Mesothelial cell of epicardium (in vitro differentiated cells): ENCODE results near the gene HSPB9. TPM values are rescaled to one million over a fixed set of nuclear protein-coding genes. Genes with fewer than 3 reads are reported as not detected.

Experiments
- DNase-seq, 2 experiments: peaks; one replicate each; pipeline ENCODE4 v3.0.0; 2021; ENCODE audit warnings: low spot score in 2 of 2; ENCODE audit not compliant: unreplicated experiment in 2 of 2
- H3K27ac Mint-ChIP-seq: 2 replicates; pipeline ENCODE4 v1.8.0; 2021; ENCODE audit warnings: mixed read lengths
- H3K27me3 Mint-ChIP-seq: 2 replicates; pipeline ENCODE4 v1.8.0; 2021; ENCODE audit warnings: low read depth, mixed read lengths
- H3K36me3 Mint-ChIP-seq: 2 replicates; pipeline ENCODE4 v1.8.0; 2021; ENCODE audit warnings: mixed read lengths
- H3K4me1 Mint-ChIP-seq: 2 replicates; pipeline ENCODE4 v1.8.0; 2021; ENCODE audit warnings: mixed read lengths
- H3K4me3 Mint-ChIP-seq: 2 replicates; pipeline ENCODE4 v1.8.0; 2021; ENCODE audit warnings: mild to moderate bottlenecking, moderate library complexity, mixed read lengths
- H3K9me3 Mint-ChIP-seq: 2 replicates; pipeline ENCODE4 v1.8.0; 2021; ENCODE audit warnings: mixed read lengths
- CTCF ChIP-seq: fragments of 200-600 bp; sonication (generic); IDR thresholded peaks from one replicate; pipeline ENCODE4 v1.5.0; 2021; ENCODE audit warnings: antibody characterized with exemption; ENCODE audit not compliant: unreplicated experiment
- total RNA-seq: library from RNA; stranded (reverse); gene quantifications from 3 replicates; pipeline ENCODE4 v1.2.1, GENCODE V29; 2021

Gene HSPB9
- total RNA-seq, 1 donor from 2014 or later, result not detected

DNA sequence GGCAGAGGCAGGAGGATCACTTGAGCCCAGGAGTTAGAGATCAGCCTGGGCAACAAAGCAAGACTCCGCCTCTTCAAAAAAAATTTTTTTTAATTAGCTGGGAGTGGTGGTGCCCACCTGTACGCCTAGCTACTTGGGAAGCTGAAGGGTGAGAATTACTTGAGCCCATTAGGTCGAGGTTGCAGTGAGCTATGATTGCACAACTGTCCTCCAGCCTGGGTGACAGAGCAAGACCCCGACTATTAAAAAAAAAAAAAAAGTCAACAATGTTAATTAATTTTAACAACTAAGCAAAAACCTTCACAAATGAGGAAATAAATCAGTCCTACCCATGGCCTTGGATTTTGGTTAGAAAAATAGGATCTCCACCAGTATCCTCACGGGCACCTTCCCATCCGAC lies 15.5 kb upstream of the HSPB9 start:
- no peak overlapping the region for H3K27ac Mint-ChIP-seq
- TF ChIP-seq CTCF, result no peak
- H3K27me3 Mint-ChIP-seq, result peaks cover 34% of the 10 kb centered on the region
- H3K4me3 Mint-ChIP-seq, result peak overlapping the region; percentile 44
- H3K4me1 Mint-ChIP-seq, result peaks cover 5% of the 10 kb centered on the region
- H3K36me3 Mint-ChIP-seq, result no peaks in the 10 kb centered on the region
- no peaks in the 10 kb centered on the region for H3K9me3 Mint-ChIP-seq
- no peak for DNase-seq

GRCh38 chr17:42107597-42108576 lies 14.7 kb upstream of the HSPB9 start:
- no peak overlapping the region for H3K27ac Mint-ChIP-seq
- peak; percentile 82 to 89 for DNase-seq
- H3K36me3 Mint-ChIP-seq, result no peaks in the 10 kb centered on the region
- H3K4me3 Mint-ChIP-seq, result peak overlapping the region; percentile 44
- TF ChIP-seq CTCF, result no peak
- H3K9me3 Mint-ChIP-seq, result no peaks in the 10 kb centered on the region
- peaks cover 31% of the 10 kb centered on the region for H3K27me3 Mint-ChIP-seq
- H3K4me1 Mint-ChIP-seq, result peaks cover 9% of the 10 kb centered on the region

- peaks cover 10% of the 10 kb centered on the region for H3K4me1 Mint-ChIP-seq
- H3K27ac Mint-ChIP-seq, result no peak overlapping the region
- peaks cover 2% of the 10 kb centered on the region for H3K36me3 Mint-ChIP-seq
- no peak overlapping the region for H3K4me3 Mint-ChIP-seq
- H3K9me3 Mint-ChIP-seq, result no peaks in the 10 kb centered on the region
- DNase-seq, result no peak
- peaks cover 31% of the 10 kb centered on the region for H3K27me3 Mint-ChIP-seq
- TF ChIP-seq CTCF, result no peak
Observed at GRCh38 chr17:42109086-42109485, 13.5 kb upstream of the HSPB9 start.

- H3K9me3 Mint-ChIP-seq, result no peaks in the 10 kb centered on the region
- peaks cover 2% of the 10 kb centered on the region for H3K36me3 Mint-ChIP-seq
- H3K4me3 Mint-ChIP-seq, result no peak overlapping the region
- DNase-seq, result no peak
- peaks cover 24% of the 10 kb centered on the region for H3K27me3 Mint-ChIP-seq
- TF ChIP-seq CTCF, result no peak
- peaks cover 10% of the 10 kb centered on the region for H3K4me1 Mint-ChIP-seq
- peak overlapping the region; percentile 39 for H3K27ac Mint-ChIP-seq
Observed at GRCh38 chr17:42110301-42111264, 12.0 kb upstream of the HSPB9 start.

DNA sequence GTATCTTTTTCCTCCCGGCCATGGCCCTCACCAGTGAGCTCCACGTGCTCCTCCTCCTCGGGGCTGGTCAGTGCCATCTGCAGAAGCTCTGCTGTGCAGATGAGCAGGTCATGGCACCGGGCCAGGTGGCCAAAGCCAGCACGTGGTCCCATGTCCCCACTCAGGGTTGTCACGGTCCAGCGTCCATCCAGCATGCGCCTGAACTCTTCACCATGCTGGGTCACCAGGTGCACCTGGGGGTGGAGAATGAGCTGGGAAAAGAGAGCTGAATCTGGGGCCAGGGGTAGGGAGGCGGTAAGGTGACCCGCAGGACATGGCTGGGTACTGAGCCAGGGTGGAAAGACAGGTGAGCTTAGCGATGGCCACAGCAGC lies 11.4 kb upstream of the HSPB9 start:
- Mint-ChIP-seq H3K4me1 (peaks cover 8% of the 10 kb centered on the region), H3K36me3 (peaks cover 2% of the 10 kb centered on the region), H3K4me3 (no peak overlapping the region), H3K27me3 (peaks cover 19% of the 10 kb centered on the region), H3K9me3 (no peaks in the 10 kb centered on the region), H3K27ac (no peak overlapping the region)
- TF ChIP-seq CTCF, result no peak
- no peak for DNase-seq
